ENCODE measurements around the gene SMARCA5. TPM values are rescaled to one million over a fixed set of nuclear protein-coding genes. Genes with fewer than 3 reads are reported as not detected.

The SMARCA5 gene, protein sequence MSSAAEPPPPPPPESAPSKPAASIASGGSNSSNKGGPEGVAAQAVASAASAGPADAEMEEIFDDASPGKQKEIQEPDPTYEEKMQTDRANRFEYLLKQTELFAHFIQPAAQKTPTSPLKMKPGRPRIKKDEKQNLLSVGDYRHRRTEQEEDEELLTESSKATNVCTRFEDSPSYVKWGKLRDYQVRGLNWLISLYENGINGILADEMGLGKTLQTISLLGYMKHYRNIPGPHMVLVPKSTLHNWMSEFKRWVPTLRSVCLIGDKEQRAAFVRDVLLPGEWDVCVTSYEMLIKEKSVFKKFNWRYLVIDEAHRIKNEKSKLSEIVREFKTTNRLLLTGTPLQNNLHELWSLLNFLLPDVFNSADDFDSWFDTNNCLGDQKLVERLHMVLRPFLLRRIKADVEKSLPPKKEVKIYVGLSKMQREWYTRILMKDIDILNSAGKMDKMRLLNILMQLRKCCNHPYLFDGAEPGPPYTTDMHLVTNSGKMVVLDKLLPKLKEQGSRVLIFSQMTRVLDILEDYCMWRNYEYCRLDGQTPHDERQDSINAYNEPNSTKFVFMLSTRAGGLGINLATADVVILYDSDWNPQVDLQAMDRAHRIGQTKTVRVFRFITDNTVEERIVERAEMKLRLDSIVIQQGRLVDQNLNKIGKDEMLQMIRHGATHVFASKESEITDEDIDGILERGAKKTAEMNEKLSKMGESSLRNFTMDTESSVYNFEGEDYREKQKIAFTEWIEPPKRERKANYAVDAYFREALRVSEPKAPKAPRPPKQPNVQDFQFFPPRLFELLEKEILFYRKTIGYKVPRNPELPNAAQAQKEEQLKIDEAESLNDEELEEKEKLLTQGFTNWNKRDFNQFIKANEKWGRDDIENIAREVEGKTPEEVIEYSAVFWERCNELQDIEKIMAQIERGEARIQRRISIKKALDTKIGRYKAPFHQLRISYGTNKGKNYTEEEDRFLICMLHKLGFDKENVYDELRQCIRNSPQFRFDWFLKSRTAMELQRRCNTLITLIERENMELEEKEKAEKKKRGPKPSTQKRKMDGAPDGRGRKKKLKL
- total RNA-seq: 10 to 100 TPM; 45.6 to 45.7 TPM

DNA sequence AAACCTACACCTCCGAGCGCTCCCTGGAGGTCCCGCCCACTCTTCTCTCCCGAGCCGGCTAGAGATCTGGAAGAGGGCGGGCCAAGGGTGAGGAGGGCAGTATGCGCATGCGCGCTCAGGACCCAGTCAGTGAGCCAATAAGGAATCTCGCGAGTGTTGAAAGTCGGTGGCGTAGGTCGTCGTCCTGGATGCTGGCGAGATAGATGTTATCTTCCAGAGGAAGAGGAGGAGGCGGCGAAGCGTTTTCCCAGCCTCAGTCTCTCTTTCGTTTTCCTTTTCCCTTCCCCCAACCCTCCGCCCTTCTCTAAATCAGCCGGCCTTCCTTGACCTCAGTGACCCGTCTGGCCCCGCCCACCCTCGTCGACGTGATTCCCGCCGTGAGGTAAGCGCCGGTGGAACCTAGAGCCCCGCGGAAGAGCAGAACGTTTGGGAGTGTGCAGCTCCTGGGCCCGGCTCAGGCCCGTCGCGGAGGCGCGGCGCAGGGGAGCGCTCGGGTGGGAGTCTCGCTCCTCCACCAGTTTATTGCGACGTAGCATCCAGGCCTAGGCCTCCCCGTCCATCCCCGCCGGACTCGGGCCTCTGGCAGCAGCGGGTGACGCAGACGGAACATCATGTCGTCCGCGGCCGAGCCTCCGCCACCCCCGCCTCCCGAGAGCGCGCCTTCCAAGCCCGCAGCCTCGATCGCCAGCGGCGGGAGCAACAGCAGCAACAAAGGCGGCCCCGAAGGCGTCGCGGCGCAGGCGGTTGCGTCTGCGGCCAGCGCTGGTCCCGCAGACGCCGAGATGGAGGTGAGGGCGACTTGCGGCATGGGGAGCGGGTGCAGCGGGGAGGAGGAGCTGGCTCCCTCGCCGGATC lies at the start of gene SMARCA5:
Gene SMARCA5 (plus strand): TSS at position 389 of the 855 bp plus-strand sequence. CDS start 223 bp downstream, at position 612.
- H3K27ac Mint-ChIP-seq: peak within 1 kb of the TSS; percentile 99
- DNase-seq (peak; percentile 98), ATAC-seq (peak; percentile 92)
- H3K4me3 Mint-ChIP-seq: peak within 1 kb of the TSS; percentile 88
- CTCF ChIA-PET: interaction anchor here (1.3 kb wide), 1 partner anchor 116 kb away, joined by 3 read pairs; no protein-coding TSS in a partner anchor
- POLR2A ChIA-PET: interaction anchor here (0.7 to 1.5 kb wide), 8 partner anchors 10 to 408 kb away, joined by 3 to 8 read pairs (median 4); partner anchors contain the start of genes GAB1 and USP38
- peaks cover 11% of the 10 kb centered on the region for H3K27me3 Mint-ChIP-seq (ENCODE audit: low read depth)
- H3K4me1 Mint-ChIP-seq (ENCODE audit: low read depth): peaks cover 28% of the 10 kb centered on the region
- no peaks in the 10 kb centered on the region for H3K9me3 Mint-ChIP-seq (ENCODE audit: insufficient read depth)
- H3K36me3 Mint-ChIP-seq (ENCODE audit: low read depth): peaks cover 28% of the 10 kb centered on the region

DNA sequence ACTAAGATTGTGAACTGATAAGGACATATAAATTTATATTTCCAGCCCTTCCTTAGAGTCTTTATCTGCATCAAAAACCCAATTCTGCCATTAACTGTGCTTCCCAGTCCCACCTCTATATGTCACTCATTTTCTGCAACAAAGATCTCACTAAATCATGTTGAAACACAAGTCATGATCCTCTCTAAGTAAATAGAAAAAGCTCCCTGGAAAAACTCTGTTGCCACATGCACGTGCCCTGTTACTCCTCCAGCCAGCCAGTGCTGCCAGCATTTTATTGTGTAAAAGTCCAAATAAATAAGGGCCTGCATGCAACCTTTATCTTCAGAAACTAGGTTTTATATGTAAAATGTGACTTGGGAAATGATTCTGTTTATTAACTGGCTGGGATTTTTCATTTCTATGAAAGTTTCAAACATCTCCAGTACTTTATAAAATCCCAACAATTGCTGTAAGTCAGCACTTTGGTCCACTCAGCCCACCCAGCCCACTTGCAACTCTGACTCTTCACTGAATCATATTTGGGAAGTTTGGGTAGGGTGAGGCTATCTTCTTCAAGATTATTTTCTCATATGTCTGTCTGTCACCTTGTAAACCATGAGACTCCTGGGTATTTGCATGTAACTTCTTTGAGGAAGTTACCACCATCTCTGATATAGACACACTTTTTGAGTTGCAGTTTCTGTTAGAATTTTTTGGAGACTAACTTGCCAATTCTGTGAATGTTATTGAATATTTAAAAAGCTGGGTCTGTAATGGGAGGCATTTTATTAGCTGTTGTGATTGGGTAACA lies 40.0 kb upstream of the SMARCA5 start:
- Mint-ChIP-seq H3K4me1 (ENCODE audit: low read depth) (no peaks in the 10 kb centered on the region), H3K27me3 (ENCODE audit: low read depth) (peaks cover 8% of the 10 kb centered on the region), H3K27ac (no peak overlapping the region), H3K4me3 (no peak overlapping the region), H3K36me3 (ENCODE audit: low read depth) (no peaks in the 10 kb centered on the region), H3K9me3 (ENCODE audit: insufficient read depth) (no peaks in the 10 kb centered on the region)
- ATAC-seq (no peak), DNase-seq (no peak)
- ChIA-PET POLR2A (no interaction called here), CTCF (no interaction called here)

DNA sequence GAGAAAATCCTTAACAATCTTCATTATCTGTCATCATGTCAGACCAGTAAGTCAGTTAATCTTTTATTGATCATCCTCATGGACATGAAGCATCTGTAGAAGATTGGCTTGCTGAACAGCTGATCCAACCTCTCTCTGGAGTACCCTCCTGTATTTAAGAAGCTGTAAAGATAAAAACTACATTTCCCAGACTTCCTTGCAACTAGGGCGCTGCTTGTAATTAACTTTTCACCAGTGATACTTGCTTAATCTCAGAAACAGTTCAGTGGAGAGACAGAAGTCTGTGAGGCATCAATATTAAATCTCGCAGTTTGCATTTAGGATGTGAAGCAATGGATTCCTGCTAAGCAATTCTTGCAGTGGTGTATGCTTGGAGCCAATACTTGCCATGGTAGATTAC lies 36.0 kb upstream of the SMARCA5 start:
- no peak overlapping the region for H3K27ac Mint-ChIP-seq
- peaks cover 9% of the 10 kb centered on the region for H3K27me3 Mint-ChIP-seq (ENCODE audit: low read depth)
- ATAC-seq (no peak), DNase-seq (no peak)
- ChIA-PET CTCF (no interaction called here), POLR2A (no interaction called here)
- H3K4me3 Mint-ChIP-seq: no peak overlapping the region
- H3K4me1 Mint-ChIP-seq (ENCODE audit: low read depth): no peaks in the 10 kb centered on the region
- no peaks in the 10 kb centered on the region for H3K9me3 Mint-ChIP-seq (ENCODE audit: insufficient read depth)
- H3K36me3 Mint-ChIP-seq (ENCODE audit: low read depth): no peaks in the 10 kb centered on the region

DNA sequence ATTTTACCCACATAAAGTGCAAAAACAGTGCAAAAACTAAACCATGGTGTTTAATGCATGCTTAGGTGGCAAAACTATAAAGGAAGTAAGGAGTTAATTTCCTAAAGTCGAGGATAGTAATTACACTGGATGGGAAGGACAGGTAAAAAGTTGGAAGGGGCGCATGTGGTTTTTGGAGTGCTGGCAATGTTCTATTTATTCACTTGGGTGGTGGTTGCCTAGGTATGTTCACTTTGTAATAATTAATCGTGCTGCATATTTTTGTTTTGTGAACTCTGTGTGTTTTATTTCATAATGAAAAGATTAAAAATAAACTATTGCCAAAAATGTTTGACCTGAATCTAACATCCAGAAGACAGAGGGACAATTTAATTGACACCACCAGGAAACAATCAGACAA lies 32.1 kb upstream of the SMARCA5 start:
- ChIA-PET POLR2A (no interaction called here), CTCF (no interaction called here)
- Mint-ChIP-seq H3K9me3 (ENCODE audit: insufficient read depth) (no peaks in the 10 kb centered on the region), H3K27me3 (ENCODE audit: low read depth) (peaks cover 9% of the 10 kb centered on the region), H3K36me3 (ENCODE audit: low read depth) (no peaks in the 10 kb centered on the region), H3K4me3 (no peak overlapping the region), H3K4me1 (ENCODE audit: low read depth) (no peaks in the 10 kb centered on the region), H3K27ac (no peak overlapping the region)
- DNase-seq (no peak), ATAC-seq (no peak)

DNA sequence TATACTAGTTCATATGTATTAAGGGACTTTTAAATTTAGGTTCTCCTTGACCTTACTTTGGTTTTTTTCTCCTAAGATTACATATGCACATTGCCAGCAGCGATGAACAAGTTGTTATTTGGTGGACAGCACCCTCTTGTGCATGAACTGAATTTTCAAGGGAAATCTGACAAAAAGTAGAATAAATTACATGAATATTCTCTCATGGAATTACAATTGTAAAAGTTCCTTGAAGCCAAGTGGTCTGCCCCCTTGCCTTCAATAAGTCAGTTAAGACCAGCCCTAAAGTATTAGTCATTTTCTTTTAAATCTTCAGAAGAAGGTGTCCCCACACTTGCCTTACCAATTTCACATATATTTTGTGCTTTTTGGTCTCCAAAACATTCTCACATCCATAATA lies 30.7 kb upstream of the SMARCA5 start:
- Mint-ChIP-seq H3K4me1 (ENCODE audit: low read depth) (no peaks in the 10 kb centered on the region), H3K36me3 (ENCODE audit: low read depth) (no peaks in the 10 kb centered on the region), H3K4me3 (no peak overlapping the region), H3K9me3 (ENCODE audit: insufficient read depth) (no peaks in the 10 kb centered on the region), H3K27me3 (ENCODE audit: low read depth) (peaks cover 9% of the 10 kb centered on the region), H3K27ac (no peak overlapping the region)
- ChIA-PET CTCF (no interaction called here), POLR2A (no interaction called here)
- no peak for DNase-seq
- ATAC-seq: no peak

DNA sequence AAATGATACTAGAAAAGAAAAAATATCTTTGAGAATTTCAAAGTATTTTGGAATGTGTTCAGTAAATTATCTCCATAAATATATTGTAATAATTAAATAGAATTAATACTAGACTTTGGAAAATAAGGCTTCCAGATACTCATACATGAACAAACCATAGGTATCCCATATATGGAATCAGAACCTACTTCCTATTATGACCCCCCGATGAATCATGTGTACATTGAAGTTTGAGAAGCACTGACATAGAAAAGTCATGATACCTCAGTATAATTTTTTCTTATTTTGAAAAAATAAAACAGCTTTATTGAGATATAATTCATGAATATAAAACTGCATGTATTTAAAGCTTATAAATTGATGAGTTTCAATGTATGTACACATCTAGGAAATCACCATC lies 27.2 kb upstream of the SMARCA5 start:
- H3K36me3 Mint-ChIP-seq (ENCODE audit: low read depth): no peaks in the 10 kb centered on the region
- ChIA-PET CTCF (no interaction called here), POLR2A (no interaction called here)
- H3K27me3 Mint-ChIP-seq (ENCODE audit: low read depth): peaks cover 9% of the 10 kb centered on the region
- no peak overlapping the region for H3K4me3 Mint-ChIP-seq
- no peaks in the 10 kb centered on the region for H3K9me3 Mint-ChIP-seq (ENCODE audit: insufficient read depth)
- no peak for ATAC-seq
- DNase-seq: no peak
- no peak overlapping the region for H3K27ac Mint-ChIP-seq
- H3K4me1 Mint-ChIP-seq (ENCODE audit: low read depth): no peaks in the 10 kb centered on the region

DNA sequence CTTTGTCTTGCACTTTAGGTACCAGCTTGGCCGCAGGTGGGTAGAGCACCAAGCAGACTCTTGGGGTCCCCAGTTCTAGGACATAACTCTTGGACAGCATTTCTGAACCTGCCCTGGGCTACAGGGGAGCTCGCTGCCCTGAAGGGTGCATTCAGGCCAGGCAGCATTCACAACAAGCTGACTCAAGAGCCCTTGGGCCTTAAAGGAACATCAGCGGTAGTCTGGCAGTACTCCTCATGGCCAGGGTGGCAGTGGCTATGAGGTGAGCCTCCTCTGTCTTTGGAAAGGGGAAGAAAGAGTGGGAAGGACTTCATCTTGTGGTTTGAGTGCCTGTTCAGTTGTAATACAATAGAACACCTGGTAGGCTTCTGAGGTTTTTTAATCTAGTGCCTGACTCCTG lies 24.8 kb upstream of the SMARCA5 start:
- Mint-ChIP-seq H3K36me3 (ENCODE audit: low read depth) (no peaks in the 10 kb centered on the region), H3K27ac (no peak overlapping the region), H3K4me3 (no peak overlapping the region), H3K27me3 (ENCODE audit: low read depth) (peaks cover 9% of the 10 kb centered on the region), H3K4me1 (ENCODE audit: low read depth) (no peaks in the 10 kb centered on the region), H3K9me3 (ENCODE audit: insufficient read depth) (no peaks in the 10 kb centered on the region)
- CTCF ChIA-PET: no interaction called here
- POLR2A ChIA-PET: no interaction called here
- DNase-seq (no peak), ATAC-seq (no peak)

DNA sequence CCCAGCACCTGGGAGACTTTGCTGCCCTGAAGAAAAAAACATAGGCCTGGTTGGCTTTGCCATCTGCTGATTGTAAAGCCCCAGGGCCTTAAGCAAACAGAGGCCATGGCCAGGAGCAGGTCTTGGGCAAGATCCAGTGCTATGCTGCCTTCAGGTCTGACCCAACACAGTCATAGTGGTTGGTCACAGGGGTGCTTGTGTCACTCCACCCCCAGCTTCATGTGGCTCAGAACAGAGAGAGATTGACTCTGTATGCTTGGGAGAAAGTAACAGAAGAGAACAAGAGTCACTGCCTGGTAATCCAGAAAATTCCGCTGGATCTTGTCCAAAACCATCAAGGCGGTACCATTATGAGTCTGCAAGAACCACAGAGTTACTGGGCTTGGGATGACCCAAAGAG lies 24.4 kb upstream of the SMARCA5 start:
- Mint-ChIP-seq H3K27me3 (ENCODE audit: low read depth) (peaks cover 9% of the 10 kb centered on the region), H3K27ac (no peak overlapping the region), H3K36me3 (ENCODE audit: low read depth) (no peaks in the 10 kb centered on the region), H3K9me3 (ENCODE audit: insufficient read depth) (no peaks in the 10 kb centered on the region), H3K4me3 (no peak overlapping the region), H3K4me1 (ENCODE audit: low read depth) (no peaks in the 10 kb centered on the region)
- ATAC-seq (no peak), DNase-seq (no peak)
- ChIA-PET POLR2A (no interaction called here), CTCF (no interaction called here)

DNA sequence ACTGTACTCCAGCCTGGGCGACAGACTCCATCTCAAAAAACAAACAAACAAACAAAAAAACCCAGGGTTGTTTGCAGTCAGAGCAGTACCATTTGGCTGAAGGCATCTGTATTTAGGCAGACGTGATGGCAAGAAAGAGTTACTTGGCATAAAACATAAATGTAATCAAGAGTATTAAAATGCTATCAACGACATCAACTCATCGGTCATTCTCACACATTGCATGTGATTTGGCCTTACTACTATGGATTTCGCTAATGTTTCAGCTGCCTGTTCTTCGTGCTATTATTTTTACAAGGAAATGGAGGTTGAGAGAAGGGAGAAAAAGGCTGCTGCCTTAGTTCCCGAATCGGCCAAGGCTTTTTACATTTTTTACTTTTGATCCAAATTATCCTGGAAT lies 15.5 kb upstream of the SMARCA5 start:
- ATAC-seq (no peak), DNase-seq (no peak)
- Mint-ChIP-seq H3K4me1 (ENCODE audit: low read depth) (no peaks in the 10 kb centered on the region), H3K36me3 (ENCODE audit: low read depth) (no peaks in the 10 kb centered on the region), H3K27ac (no peak overlapping the region), H3K27me3 (ENCODE audit: low read depth) (no peaks in the 10 kb centered on the region), H3K9me3 (ENCODE audit: insufficient read depth) (no peaks in the 10 kb centered on the region), H3K4me3 (no peak overlapping the region)
- POLR2A ChIA-PET: no interaction called here
- CTCF ChIA-PET: no interaction called here

DNA sequence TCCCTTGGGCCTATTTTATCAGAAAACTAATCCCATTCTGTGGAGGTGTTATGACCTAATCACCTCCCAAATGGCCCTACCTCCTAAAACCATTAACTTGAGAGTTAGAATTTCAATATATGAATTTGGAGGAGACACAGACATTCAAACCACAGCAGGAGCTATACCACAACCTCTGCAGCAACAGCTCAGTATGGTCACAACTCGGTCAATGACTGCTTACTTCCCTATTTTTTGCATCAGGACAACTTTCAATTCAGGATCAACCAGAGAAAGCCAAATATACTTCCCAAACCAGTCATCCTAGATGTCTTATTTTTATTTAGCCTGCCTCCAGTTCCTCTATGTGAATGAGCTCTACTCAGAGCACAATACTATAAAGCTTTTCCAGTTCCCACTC lies 11.3 kb upstream of the SMARCA5 start:
- H3K27ac Mint-ChIP-seq: no peak overlapping the region
- no peak for ATAC-seq
- DNase-seq: no peak
- ChIA-PET CTCF (no interaction called here), POLR2A (interaction anchor here (1.1 kb wide), 1 partner anchor 12 kb away, joined by 3 read pairs; no protein-coding TSS in a partner anchor)
- no peaks in the 10 kb centered on the region for H3K36me3 Mint-ChIP-seq (ENCODE audit: low read depth)
- H3K9me3 Mint-ChIP-seq (ENCODE audit: insufficient read depth): no peaks in the 10 kb centered on the region
- no peaks in the 10 kb centered on the region for H3K27me3 Mint-ChIP-seq (ENCODE audit: low read depth)
- H3K4me1 Mint-ChIP-seq (ENCODE audit: low read depth): no peaks in the 10 kb centered on the region
- H3K4me3 Mint-ChIP-seq: no peak overlapping the region

DNA sequence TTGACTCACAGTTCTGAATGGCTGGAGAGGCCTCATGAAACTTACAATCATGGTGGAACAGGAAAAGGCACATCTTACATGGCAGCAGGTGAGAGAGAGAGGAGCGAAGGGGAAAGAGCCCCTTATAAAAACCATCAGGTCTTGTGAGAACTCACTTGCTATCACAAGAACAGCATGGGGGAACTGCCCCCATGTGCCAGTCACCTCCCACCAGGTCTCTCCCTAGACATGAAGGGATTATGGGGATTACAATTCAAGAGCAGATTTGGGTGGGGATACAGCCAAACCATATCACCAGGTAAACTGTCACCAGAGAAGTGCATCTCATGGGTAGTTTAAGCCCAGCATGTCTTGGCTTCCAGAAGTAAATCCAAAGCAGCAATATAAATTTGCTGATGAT lies 7.5 kb upstream of the SMARCA5 start:
- DNase-seq: no peak
- H3K4me3 Mint-ChIP-seq: no peak overlapping the region
- ChIA-PET CTCF (no interaction called here), POLR2A (no interaction called here)
- H3K4me1 Mint-ChIP-seq (ENCODE audit: low read depth): no peaks in the 10 kb centered on the region
- no peaks in the 10 kb centered on the region for H3K36me3 Mint-ChIP-seq (ENCODE audit: low read depth)
- H3K9me3 Mint-ChIP-seq (ENCODE audit: insufficient read depth): no peaks in the 10 kb centered on the region
- H3K27me3 Mint-ChIP-seq (ENCODE audit: low read depth): peaks cover 11% of the 10 kb centered on the region
- no peak overlapping the region for H3K27ac Mint-ChIP-seq
- ATAC-seq: no peak

Data from activated CD8-positive, alpha-beta T cell treated with anti-CD3 and anti-CD28 coated beads, Interleukin-2, amount 10 ng/mL, durations not matched to agents 7 days and 5 days (primary cell).